ENCODE results near the gene LAMA3.

Gene LAMA3

GRCh38 chr18:23861805-23862470, 172.7 kb downstream of the LAMA3 start:
- TF ChIP-seq Cebpa-rat (IDR thresholded peaks at IDR 0.05) = no peak
- H3K9ac ChIP-seq = peak overlapping the region; percentile 85
- no peaks in the 10 kb centered on the region for H3K9me3 ChIP-seq
- peaks cover 84% of the 10 kb centered on the region for H3K4me1 ChIP-seq
- H3K4me2 ChIP-seq = peak overlapping the region; percentile 86
- H3K4me3 ChIP-seq = no peak overlapping the region; the same call in 1 of the 2 replicates
- H3K27me3 ChIP-seq = no peaks in the 10 kb centered on the region
- H3K36me3 ChIP-seq = no peaks in the 10 kb centered on the region
- H4K20me1 ChIP-seq = no peaks in the 10 kb centered on the region
- H3K27ac ChIP-seq = peak overlapping the region; percentile 99

DNA sequence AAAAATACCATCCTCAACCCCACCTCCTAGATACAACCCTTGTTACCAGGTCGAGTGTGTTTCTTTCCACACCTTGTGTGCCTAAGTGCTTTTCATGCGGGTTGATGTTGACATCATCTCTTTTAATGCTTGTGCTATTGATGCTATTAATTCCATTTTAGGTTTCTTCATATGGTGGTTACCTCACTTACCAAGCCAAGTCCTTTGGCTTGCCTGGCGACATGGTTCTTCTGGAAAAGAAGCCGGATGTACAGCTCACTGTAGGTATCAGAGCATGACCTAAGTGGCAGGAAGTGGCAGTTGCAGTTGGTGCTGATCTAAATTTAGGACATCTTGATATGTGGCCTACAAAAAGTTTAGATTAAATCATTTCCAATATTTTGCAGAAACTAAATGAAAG, 175.4 kb downstream of the LAMA3 start:
- TF ChIP-seq Cebpa-rat (IDR thresholded peaks at IDR 0.05) = peak; percentile 40; the same call in 1 of the 2 replicates
- Histone ChIP-seq H3K27me3 (no peaks in the 10 kb centered on the region), H3K4me2 (peak overlapping the region; percentile 86), H4K20me1 (no peaks in the 10 kb centered on the region), H3K9ac (peak overlapping the region; percentile 85), H3K9me3 (no peaks in the 10 kb centered on the region), H3K4me3 (peak overlapping the region; percentile 43), H3K36me3 (no peaks in the 10 kb centered on the region), H3K27ac (peak overlapping the region; percentile 99), H3K4me1 (peaks cover 98% of the 10 kb centered on the region)

- Histone ChIP-seq H4K20me1 (no peaks in the 10 kb centered on the region), H3K4me1 (peaks cover 98% of the 10 kb centered on the region), H3K27ac (peak overlapping the region; percentile 99), H3K36me3 (no peaks in the 10 kb centered on the region), H3K9me3 (no peaks in the 10 kb centered on the region), H3K4me3 (no peak overlapping the region), H3K27me3 (no peaks in the 10 kb centered on the region), H3K9ac (peak overlapping the region; percentile 85), H3K4me2 (peak overlapping the region; percentile 86)
- TF ChIP-seq Cebpa-rat (IDR thresholded peaks at IDR 0.05) = no peak
Observed at GRCh38 chr18:23867006-23867405, 177.8 kb downstream of the LAMA3 start.

- Histone ChIP-seq H3K27ac (peak overlapping the region; percentile 99), H3K9ac (no peak overlapping the region; the same call in 1 of the 2 replicates), H3K36me3 (no peaks in the 10 kb centered on the region), H4K20me1 (no peaks in the 10 kb centered on the region), H3K4me2 (peak overlapping the region; percentile 86), H3K9me3 (no peaks in the 10 kb centered on the region), H3K4me3 (no peak overlapping the region), H3K27me3 (no peaks in the 10 kb centered on the region), H3K4me1 (peaks cover 98% of the 10 kb centered on the region)
- no peak for TF ChIP-seq Cebpa-rat (IDR thresholded peaks at IDR 0.05)
Observed at GRCh38 chr18:23868136-23868785, 179.0 kb downstream of the LAMA3 start.

DNA sequence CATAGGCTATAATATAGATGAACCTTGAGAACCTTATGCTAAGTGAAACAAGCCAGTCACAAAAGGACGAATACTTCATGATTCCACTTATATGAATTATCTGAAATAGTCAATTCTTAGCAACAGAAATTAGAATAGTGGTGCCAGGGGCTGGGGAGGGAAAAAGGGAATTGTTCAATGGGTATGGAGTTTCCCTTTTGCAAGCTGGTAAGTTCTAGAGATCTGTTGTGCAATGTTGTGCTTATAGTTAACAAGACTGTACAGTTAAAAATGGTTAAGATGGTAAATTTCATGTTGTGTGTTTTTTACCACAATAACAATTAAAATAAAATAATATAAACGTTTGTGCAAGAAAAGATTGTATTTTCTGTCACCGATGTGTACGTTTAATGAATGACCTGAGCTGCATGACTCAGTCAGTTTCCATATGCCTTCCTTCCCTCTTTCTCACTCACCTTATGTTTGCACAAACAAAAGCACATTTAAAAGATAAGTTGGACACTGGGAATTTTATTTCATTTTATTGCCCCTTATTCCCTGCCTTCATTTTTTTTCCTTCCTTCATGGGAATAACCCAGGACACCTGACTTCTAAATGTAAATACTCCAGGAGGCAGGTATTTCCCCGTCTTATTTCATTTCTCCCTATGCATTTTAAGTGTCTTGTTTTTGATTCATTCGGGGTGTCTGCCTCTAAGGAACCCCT, 181.6 kb downstream of the LAMA3 start:
- no peaks in the 10 kb centered on the region for H4K20me1 ChIP-seq
- H3K4me2 ChIP-seq = peak overlapping the region; percentile 80
- peak overlapping the region; percentile 19 for H3K27ac ChIP-seq
- no peak for TF ChIP-seq Cebpa-rat (IDR thresholded peaks at IDR 0.05)
- H3K9me3 ChIP-seq = no peaks in the 10 kb centered on the region
- no peaks in the 10 kb centered on the region for H3K27me3 ChIP-seq
- no peak overlapping the region for H3K4me3 ChIP-seq
- H3K9ac ChIP-seq = peak overlapping the region; percentile 5; the same call in 1 of the 2 replicates
- no peaks in the 10 kb centered on the region for H3K36me3 ChIP-seq
- H3K4me1 ChIP-seq = peaks cover 85% of the 10 kb centered on the region

DNA sequence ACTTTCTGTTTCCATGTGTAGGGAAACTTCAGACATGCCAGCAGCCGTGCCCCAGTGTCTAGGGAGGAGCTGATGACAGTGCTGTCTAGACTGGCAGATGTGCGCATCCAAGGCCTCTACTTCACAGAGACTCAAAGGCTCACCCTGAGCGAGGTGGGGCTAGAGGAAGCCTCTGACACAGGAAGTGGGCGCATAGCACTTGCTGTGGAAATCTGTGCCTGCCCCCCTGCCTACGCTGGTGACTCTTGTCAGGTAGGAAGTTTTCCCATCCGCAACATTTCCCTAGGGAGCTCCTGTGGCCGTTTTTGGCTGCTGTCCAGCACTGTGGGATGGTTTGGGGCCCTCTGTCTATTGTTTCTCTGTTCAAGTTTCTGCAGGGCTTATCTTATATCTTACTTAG, 182.2 kb downstream of the LAMA3 start:
- no peak for TF ChIP-seq Cebpa-rat (IDR thresholded peaks at IDR 0.05)
- H3K36me3 ChIP-seq = no peaks in the 10 kb centered on the region
- H3K4me1 ChIP-seq = peaks cover 79% of the 10 kb centered on the region
- no peaks in the 10 kb centered on the region for H4K20me1 ChIP-seq
- no peaks in the 10 kb centered on the region for H3K9me3 ChIP-seq
- H3K4me2 ChIP-seq = peak overlapping the region; percentile 80
- peak overlapping the region; percentile 19 for H3K27ac ChIP-seq
- no peak overlapping the region for H3K4me3 ChIP-seq
- peak overlapping the region; percentile 5; the same call in 1 of the 2 replicates for H3K9ac ChIP-seq
- no peaks in the 10 kb centered on the region for H3K27me3 ChIP-seq

DNA sequence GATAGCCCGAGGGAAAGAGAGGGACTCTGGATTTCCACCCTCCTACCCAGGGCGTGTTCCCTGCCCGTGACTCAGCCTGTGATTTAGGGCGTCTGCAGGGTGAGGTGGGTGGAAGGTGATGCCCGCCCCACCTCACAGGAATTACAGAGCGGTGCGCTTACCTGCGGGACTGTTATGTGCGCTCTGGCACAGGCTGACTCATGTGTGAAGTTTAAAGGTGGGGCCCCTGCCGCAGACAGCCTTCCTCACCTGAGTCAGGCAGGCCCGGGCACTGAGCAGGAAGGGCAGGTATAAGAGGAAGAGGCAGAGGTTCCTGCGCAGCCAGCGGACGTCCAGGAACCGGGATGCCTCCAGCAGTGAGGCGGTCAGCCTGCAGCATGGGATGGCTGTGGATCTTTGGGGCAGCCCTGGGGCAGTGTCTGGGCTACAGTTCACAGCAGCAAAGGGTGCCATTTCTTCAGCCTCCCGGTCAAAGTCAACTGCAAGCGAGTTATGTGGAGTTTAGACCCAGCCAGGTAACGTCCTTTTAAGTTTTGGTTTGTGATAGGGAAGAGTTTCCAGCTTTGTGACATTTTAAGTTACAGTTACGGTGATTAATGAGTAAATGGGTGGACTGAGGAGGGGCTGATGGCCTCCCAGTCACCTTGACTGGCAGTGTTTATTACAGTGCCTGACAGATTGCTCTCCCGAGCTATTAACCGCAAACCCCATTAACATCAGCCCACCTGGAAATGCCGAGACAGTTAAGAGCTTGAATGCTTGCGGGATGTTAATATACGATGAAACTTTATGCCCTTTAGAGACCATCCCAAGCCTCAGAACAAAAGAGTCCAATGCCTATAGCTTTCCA, 183.7 kb downstream of the LAMA3 start:
- H3K9ac ChIP-seq = no peak overlapping the region
- H3K4me1 ChIP-seq = peaks cover 66% of the 10 kb centered on the region
- H3K27me3 ChIP-seq = no peaks in the 10 kb centered on the region
- no peak overlapping the region for H3K4me3 ChIP-seq
- no peaks in the 10 kb centered on the region for H3K9me3 ChIP-seq
- no peak overlapping the region for H3K27ac ChIP-seq
- no peaks in the 10 kb centered on the region for H4K20me1 ChIP-seq
- TF ChIP-seq Cebpa-rat (IDR thresholded peaks at IDR 0.05) = no peak
- H3K36me3 ChIP-seq = no peaks in the 10 kb centered on the region
- peak overlapping the region; percentile 3; the same call in 1 of the 2 replicates for H3K4me2 ChIP-seq

GRCh38 chr18:23875966-23876895, 187.0 kb downstream of the LAMA3 start:
- Histone ChIP-seq H3K27ac (no peak overlapping the region; the same call in 1 of the 2 replicates), H3K9ac (no peak overlapping the region), H3K27me3 (no peaks in the 10 kb centered on the region; the same call in 1 of the 2 replicates), H3K4me3 (no peak overlapping the region), H3K4me2 (no peak overlapping the region), H3K4me1 (peaks cover 47% of the 10 kb centered on the region), H3K9me3 (no peaks in the 10 kb centered on the region), H3K36me3 (no peaks in the 10 kb centered on the region), H4K20me1 (no peaks in the 10 kb centered on the region)
- no peak for TF ChIP-seq Cebpa-rat (IDR thresholded peaks at IDR 0.05)

Data from BLaER1 (cell line).